ENCODE results near the gene THSD4. TPM values are rescaled to one million over a fixed set of nuclear protein-coding genes. Genes with fewer than 3 reads are reported as not detected.

THSD4 gene
- polyA plus RNA-seq, 1 experiment = 18.8 TPM

DNA sequence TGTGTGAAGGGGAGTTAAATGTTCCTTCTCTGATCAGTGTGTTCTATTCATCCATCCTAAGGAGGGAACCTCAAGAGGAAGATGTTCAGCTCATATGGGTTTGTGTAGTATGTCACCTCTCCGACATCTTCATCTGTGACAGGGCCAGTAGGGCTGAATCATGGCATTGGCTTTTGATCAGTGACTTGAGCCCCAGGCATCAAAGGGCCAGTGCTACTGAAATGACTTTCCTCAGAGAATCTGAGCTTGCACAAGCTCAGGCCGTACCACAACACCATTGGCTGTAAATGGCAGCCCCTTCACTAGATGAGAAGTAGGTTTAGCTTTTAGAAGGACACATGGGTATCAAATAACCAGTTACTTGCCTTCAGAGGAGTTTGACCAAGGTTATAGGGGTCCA lies 511.9 kb downstream of the THSD4 start:
- no peaks in the 10 kb centered on the region for H3K27me3 ChIP-seq (ENCODE audit: control insufficient read depth, insufficient read depth, low read length)
- ChIA-PET CTCF (interaction anchor here (1.3 kb wide), 1 partner anchor 17 kb away, joined by 3 read pairs; no protein-coding TSS in a partner anchor), POLR2A (no interaction called here)
- H3K36me3 ChIP-seq (ENCODE audit: control insufficient read depth, insufficient read depth, low read length) = no peaks in the 10 kb centered on the region
- TF ChIP-seq, protein P1, sequence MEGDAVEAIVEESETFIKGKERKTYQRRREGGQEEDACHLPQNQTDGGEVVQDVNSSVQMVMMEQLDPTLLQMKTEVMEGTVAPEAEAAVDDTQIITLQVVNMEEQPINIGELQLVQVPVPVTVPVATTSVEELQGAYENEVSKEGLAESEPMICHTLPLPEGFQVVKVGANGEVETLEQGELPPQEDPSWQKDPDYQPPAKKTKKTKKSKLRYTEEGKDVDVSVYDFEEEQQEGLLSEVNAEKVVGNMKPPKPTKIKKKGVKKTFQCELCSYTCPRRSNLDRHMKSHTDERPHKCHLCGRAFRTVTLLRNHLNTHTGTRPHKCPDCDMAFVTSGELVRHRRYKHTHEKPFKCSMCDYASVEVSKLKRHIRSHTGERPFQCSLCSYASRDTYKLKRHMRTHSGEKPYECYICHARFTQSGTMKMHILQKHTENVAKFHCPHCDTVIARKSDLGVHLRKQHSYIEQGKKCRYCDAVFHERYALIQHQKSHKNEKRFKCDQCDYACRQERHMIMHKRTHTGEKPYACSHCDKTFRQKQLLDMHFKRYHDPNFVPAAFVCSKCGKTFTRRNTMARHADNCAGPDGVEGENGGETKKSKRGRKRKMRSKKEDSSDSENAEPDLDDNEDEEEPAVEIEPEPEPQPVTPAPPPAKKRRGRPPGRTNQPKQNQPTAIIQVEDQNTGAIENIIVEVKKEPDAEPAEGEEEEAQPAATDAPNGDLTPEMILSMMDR (IDR thresholded peaks at IDR 0.05; ENCODE audit: insufficient read depth, low read depth, low read length) = no peak
- H3K4me3 ChIP-seq (ENCODE audit: low read depth, low read length) = no peak overlapping the region
- DNase-seq (ENCODE audit: low read depth) = no peak

DNA sequence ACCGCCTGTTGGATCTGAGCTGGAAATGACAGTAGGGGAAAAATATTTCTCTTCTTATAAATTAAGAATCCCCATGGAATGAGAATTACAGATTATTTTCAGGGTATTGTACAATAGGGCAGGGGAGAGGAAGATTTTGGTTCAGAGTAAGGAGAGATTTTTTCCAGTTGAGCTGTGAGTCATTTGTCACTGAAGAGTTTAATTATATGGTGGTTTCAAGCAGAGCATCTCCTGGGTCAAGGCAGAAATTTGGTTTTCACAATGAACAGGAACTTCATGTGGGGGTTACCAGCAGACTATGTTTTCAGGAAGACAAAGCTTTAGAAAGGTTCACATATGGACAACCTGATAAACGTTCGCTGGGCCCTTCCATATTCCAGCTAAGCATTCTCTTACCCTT lies 512.3 kb downstream of the THSD4 start:
- no peaks in the 10 kb centered on the region for H3K27me3 ChIP-seq (ENCODE audit: control insufficient read depth, insufficient read depth, low read length)
- H3K36me3 ChIP-seq (ENCODE audit: control insufficient read depth, insufficient read depth, low read length) = no peaks in the 10 kb centered on the region
- no peak overlapping the region for H3K4me3 ChIP-seq (ENCODE audit: low read depth, low read length)
- ChIA-PET POLR2A (no interaction called here), CTCF (interaction anchor here (1.3 kb wide), 1 partner anchor 17 kb away, joined by 3 read pairs; no protein-coding TSS in a partner anchor)
- no peak for DNase-seq (ENCODE audit: low read depth)
- TF ChIP-seq, protein P1 (IDR thresholded peaks at IDR 0.05; ENCODE audit: insufficient read depth, low read depth, low read length) = no peak

DNA sequence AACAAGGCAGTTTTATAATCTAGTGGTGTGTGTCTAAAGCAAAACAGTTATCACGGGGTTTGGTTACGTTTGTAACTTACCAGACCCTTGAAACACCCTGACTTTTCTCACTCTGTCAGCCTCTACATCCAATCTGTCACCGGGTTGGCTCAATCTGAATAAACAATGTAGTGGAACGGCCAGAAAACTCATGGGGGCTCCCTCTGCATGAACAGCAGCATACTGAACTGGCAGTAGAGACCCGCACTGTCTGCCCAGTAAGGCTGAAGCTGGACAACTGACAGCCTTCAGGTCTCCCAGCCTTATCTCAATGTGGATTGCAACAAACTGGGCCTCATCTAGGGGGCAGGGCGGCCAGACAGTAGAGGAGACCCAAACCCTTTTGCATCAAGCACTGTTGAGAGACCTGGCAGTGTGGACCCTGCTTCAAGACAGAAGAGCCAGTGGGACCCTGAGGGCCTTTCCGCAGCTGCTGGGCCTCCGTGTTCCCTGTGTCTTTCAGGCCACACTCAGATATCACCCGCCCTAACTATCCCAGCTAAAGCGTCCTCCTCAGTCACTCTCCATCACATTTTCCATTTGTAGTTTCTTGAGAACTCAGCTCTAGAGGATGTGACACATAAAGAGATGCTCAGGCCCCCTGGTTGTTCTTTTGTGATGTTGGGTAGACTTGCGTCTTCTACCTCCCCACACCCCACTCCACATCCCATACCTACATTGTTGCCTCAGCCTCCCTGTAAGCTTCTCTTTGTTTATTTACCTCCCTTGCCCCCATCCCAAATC lies 513.9 kb downstream of the THSD4 start:
- Histone ChIP-seq H3K36me3 (ENCODE audit: control insufficient read depth, insufficient read depth, low read length) (no peaks in the 10 kb centered on the region), H3K4me3 (ENCODE audit: low read depth, low read length) (no peak overlapping the region), H3K27me3 (ENCODE audit: control insufficient read depth, insufficient read depth, low read length) (no peaks in the 10 kb centered on the region)
- TF ChIP-seq, protein P1 (IDR thresholded peaks at IDR 0.05; ENCODE audit: insufficient read depth, low read depth, low read length) = no peak
- POLR2A ChIA-PET = no interaction called here
- no peak for DNase-seq (ENCODE audit: low read depth)
- CTCF ChIA-PET = interaction anchor here (1.0 kb wide), 1 partner anchor 14 kb away, joined by 3 read pairs; no protein-coding TSS in a partner anchor

DNA sequence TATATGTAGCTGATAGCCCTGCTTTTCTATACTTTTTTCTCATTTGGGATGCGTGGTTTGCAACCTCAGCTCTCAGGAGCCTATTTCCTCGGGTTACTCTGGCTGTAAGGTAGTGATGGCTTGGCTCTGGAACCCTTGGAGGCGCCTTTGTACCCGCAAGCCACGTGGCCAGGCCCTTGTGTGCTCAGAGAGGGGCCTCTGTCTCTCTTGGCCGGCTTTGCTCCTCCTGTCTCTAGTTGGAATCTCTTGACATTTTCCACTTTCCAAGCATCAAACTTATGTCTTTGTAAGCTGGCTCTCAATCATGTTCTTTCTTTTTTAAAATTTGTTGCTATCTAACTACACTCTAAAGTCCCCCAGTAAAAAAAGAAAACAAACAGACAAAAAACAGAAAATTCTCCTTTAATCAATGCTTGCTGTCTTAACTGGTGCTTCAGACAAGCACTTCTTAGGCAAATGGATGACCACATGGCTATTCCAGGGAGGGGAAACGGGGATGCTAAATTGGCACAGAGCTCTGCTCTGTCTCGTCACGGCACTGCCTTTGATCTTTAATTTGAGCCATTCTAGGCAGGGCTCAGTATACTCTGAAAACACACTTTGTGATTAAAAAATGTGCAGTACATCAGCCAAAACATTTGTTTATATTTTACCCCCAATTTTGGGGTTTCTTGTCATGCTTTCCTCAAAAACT lies 514.7 kb downstream of the THSD4 start:
- POLR2A ChIA-PET = no interaction called here
- CTCF ChIA-PET = interaction anchor here (1.0 kb wide), 1 partner anchor 15 kb away, joined by 3 read pairs; no protein-coding TSS in a partner anchor
- H3K36me3 ChIP-seq (ENCODE audit: control insufficient read depth, insufficient read depth, low read length) = no peaks in the 10 kb centered on the region
- TF ChIP-seq, protein P1 (IDR thresholded peaks at IDR 0.05; ENCODE audit: insufficient read depth, low read depth, low read length) = no peak
- no peak for DNase-seq (ENCODE audit: low read depth)
- no peak overlapping the region for H3K4me3 ChIP-seq (ENCODE audit: low read depth, low read length)
- no peaks in the 10 kb centered on the region for H3K27me3 ChIP-seq (ENCODE audit: control insufficient read depth, insufficient read depth, low read length)

DNA sequence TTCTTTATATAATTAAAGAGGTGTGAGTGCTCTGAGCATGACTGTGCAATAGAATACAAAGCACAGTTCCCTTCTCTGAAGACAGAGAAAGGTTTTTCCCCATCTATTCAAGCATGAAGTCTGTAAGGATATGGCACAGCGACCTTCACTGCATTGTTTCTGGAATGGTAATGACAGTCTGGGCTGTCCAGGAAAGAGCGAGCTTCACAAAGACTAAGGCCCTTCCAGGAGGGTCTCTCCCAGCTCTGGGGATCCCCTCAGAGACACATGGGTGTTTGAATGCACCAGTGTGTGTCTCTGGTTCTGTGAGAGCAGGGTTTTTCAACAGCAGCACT lies 515.2 kb downstream of the THSD4 start:
- H3K4me3 ChIP-seq (ENCODE audit: low read depth, low read length) = no peak overlapping the region
- no peaks in the 10 kb centered on the region for H3K36me3 ChIP-seq (ENCODE audit: control insufficient read depth, insufficient read depth, low read length)
- TF ChIP-seq, protein P1 (IDR thresholded peaks at IDR 0.05; ENCODE audit: insufficient read depth, low read depth, low read length) = no peak
- ChIA-PET CTCF (no interaction called here), POLR2A (no interaction called here)
- DNase-seq (ENCODE audit: low read depth) = no peak
- H3K27me3 ChIP-seq (ENCODE audit: control insufficient read depth, insufficient read depth, low read length) = no peaks in the 10 kb centered on the region

Measured in BJ (cell line).